OCI-LY7 (cell line): Measurements from ENCODE around the gene ACSM2A. TPM values are rescaled to one million over a fixed set of nuclear protein-coding genes. Genes with fewer than 3 reads are reported as not detected.
"Not testable (repeated sequence)": the region's sequence is repeated elsewhere in the genome, so short reads cannot be mapped to it uniquely, and the experiment has no call there.

Source experiments
- BruUV-seq: library from RNA; stranded (reverse); fragments of 400-500 nt; replicated peaks from 2 replicates; lab custom pipeline; 2021; lab: Mats Ljungman, UMichigan
- CTCF ChIA-PET: fragments of 300-600 bp; sonication (Branson Sonifier 250); formaldehyde crosslinking; loops from one replicate; lab custom pipeline; 2022; ENCODE audit warnings: antibody characterized with exemption; ENCODE audit not compliant: unreplicated experiment; lab: Charles Lee
- POLR2A ChIA-PET: fragments of 300-600 bp; sonication (Branson Sonifier 250); formaldehyde crosslinking; loops from one replicate; lab custom pipeline; 2022; ENCODE audit warnings: antibody characterized with exemption; lab: Charles Lee
- DNase-seq: peaks from one replicate; pipeline ENCODE4 v3.0.0-alpha.2; 2015; ENCODE audit warnings: low spot score
- H2AFZ ChIP-seq: fragments of 200-600 bp; sonication (generic), shearing (Covaris generic); 2 replicates; pipeline ENCODE4 v1.6.1; 2014; ENCODE audit warnings: mild to moderate bottlenecking, antibody characterized with exemption, low read length, moderate library complexity
- H3K27ac ChIP-seq: fragments of 200-600 bp; sonication (generic); 2 replicates; pipeline ENCODE4 v1.5.1; 2014; ENCODE audit warnings: mixed run types, low read depth, mild to moderate bottlenecking, moderate library complexity, low read length, inconsistent platforms; ENCODE audit not compliant: poor library complexity, severe bottlenecking
- H3K36me3 ChIP-seq: fragments of 200-600 bp; sonication (generic); 2 replicates; pipeline ENCODE4 v1.6.1; 2014; ENCODE audit warnings: mild to moderate bottlenecking, antibody characterized with exemption, low read length, moderate library complexity, mixed read lengths; ENCODE audit not compliant: insufficient read depth
- H3K4me1 ChIP-seq: fragments of 200-600 bp; sonication (generic); 2 replicates; pipeline ENCODE4 v1.5.1; 2014; ENCODE audit warnings: mild to moderate bottlenecking, low read length; ENCODE audit not compliant: insufficient read depth, poor library complexity, severe bottlenecking
- H3K4me2 ChIP-seq: fragments of 200-600 bp; sonication (generic); 2 replicates; pipeline ENCODE4 v1.6.1; 2014; ENCODE audit warnings: mild to moderate bottlenecking, low read length
- H3K4me3 ChIP-seq: fragments of 200-600 bp; sonication (generic); 2 replicates; pipeline ENCODE4 v1.5.1; 2014; ENCODE audit warnings: mild to moderate bottlenecking, low read depth, low read length; ENCODE audit not compliant: poor library complexity, severe bottlenecking
- H3K79me2 ChIP-seq: fragments of 200-600 bp; sonication (generic); 2 replicates; pipeline ENCODE4 v1.6.1; 2016; ENCODE audit warnings: low read depth, mild to moderate bottlenecking, low read length, moderate library complexity, mixed read lengths; ENCODE audit not compliant: insufficient read depth
- H3K9me2 ChIP-seq: fragments of 200-600 bp; sonication (generic); 2 replicates; pipeline ENCODE4 v1.6.1; 2016; ENCODE audit warnings: mild to moderate bottlenecking, low read length, mixed read lengths; ENCODE audit not compliant: insufficient read depth
- H3K9me3 ChIP-seq: fragments of 200-600 bp; sonication (generic); 2 replicates; pipeline ENCODE4 v1.6.1; 2014; ENCODE audit warnings: mild to moderate bottlenecking, mixed run types, low read length, mixed read lengths
- H4K20me1 ChIP-seq: fragments of 200-600 bp; sonication (generic); 2 replicates; pipeline ENCODE4 v1.6.1; 2014; ENCODE audit warnings: mild to moderate bottlenecking, antibody characterized with exemption, low read length, moderate library complexity, mixed read lengths; ENCODE audit not compliant: insufficient read depth
- CTCF ChIP-seq: fragments of 200-600 bp; sonication (generic); conservative IDR thresholded peaks from 2 replicates; pipeline ENCODE4 v1.5.1; 2014; ENCODE audit warnings: mild to moderate bottlenecking, antibody characterized with exemption, low read length, moderate library complexity, mixed read lengths
- EZH2phosphoT487 ChIP-seq: fragments of 200-600 bp; sonication (generic); IDR thresholded peaks from 2 replicates; pipeline ENCODE4 v1.6.1; 2018; ENCODE audit warnings: low read depth, borderline replicate concordance, mild to moderate bottlenecking, mixed run types, antibody characterized with exemption, low read length, moderate library complexity, mixed read lengths
- intact Hi-C: fragments of 100-400 bp; cut with micrococcal nuclease; formaldehyde crosslinking; loops from one replicate; pipeline ENCODE4 v1.10.0; 2022; ENCODE audit not compliant: unreplicated experiment
- total RNA-seq, 2 experiments: library from RNA; depleted of rRNA in 1 of 2; stranded (reverse); fragments of >200 nt in 1 of 2; shearing (Covaris generic) in 1 of 2; gene quantifications; 2 replicates each; pipeline ENCODE4 v1.2.3, GENCODE V29; 2014 to 2022

The ACSM2A gene
- total RNA-seq, 2 experiments from 2014 or later, result not detected

DNA sequence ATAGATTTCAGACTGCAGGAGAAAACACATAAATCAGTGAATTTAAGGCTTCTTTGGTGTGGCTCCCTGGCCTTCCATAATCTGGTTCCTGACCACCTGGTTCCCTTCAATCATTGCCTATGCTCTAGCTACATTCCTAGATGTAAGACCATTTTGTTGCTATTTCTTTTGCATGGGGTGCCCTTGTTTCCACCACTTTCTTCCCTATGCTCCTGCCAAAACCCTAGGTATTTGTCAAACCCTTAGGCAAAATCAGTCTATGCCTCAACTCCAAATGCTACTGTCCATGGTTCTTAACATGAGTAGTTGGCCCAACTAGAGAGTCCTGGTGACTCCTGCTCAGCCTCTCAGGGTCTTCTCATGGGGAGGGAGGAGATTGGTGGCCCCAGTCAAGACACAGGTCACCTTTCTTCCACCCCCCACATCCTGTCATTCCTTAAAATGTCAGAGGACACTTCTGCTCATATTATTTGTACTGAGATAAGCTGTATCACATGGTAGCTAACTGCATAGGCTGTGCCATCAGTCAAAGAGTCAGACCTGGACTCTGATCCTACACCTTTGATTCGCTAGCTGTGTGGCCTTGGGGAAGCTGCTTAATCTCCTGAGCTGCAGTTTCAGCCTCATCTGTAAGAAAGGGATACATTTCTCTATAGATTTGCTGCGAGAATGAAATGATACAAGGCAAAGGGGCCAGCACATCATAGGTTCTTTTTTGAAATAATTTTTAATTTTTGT, 27.0 kb upstream of the ACSM2A start:
- H3K9me3 ChIP-seq, result no peaks in the 10 kb centered on the region
- CTCF ChIA-PET, result no interaction called here
- POLR2A ChIA-PET, result no interaction called here

GRCh38 chr16:20427401-20427797, 23.9 kb upstream of the ACSM2A start:
- H3K36me3 ChIP-seq, H3K27ac ChIP-seq, H3K9me2 ChIP-seq, DNase-seq, H4K20me1 ChIP-seq, H3K4me1 ChIP-seq, H2AFZ ChIP-seq, CTCF ChIA-PET, H3K4me2 ChIP-seq, intact Hi-C loops, POLR2A ChIA-PET, BruUV-seq, H3K79me2 ChIP-seq, H3K9me3 ChIP-seq, H3K4me3 ChIP-seq: not testable (repeated sequence)

More for the DNA sequence above, 27.0 kb upstream of the ACSM2A start:
- no peak overlapping the region for H2AFZ ChIP-seq
- intact Hi-C loops, result no loop called here
- no peak overlapping the region for H3K4me2 ChIP-seq
- no peak for DNase-seq
- TF ChIP-seq EZH2phosphoT487 (no peak), CTCF (no peak)
- no peaks in the 10 kb centered on the region for H3K4me1 ChIP-seq
- H3K4me3 ChIP-seq, result no peak overlapping the region
- H3K79me2 ChIP-seq, result no peaks in the 10 kb centered on the region
- H3K27ac ChIP-seq, result no peak overlapping the region
- BruUV-seq, result no TSS peak
- no peaks in the 10 kb centered on the region for H3K9me2 ChIP-seq
- H4K20me1 ChIP-seq, result no peaks in the 10 kb centered on the region
- no peaks in the 10 kb centered on the region for H3K36me3 ChIP-seq

GRCh38 chr16:20429499-20429898, 21.8 kb upstream of the ACSM2A start:
- intact Hi-C loops, CTCF ChIA-PET, H4K20me1 ChIP-seq, H3K4me1 ChIP-seq, DNase-seq, H3K79me2 ChIP-seq, H3K4me3 ChIP-seq, H3K9me2 ChIP-seq, H3K9me3 ChIP-seq, POLR2A ChIA-PET, H3K27ac ChIP-seq, H3K4me2 ChIP-seq, H3K36me3 ChIP-seq, BruUV-seq, H2AFZ ChIP-seq: not testable (repeated sequence)

GRCh38 chr16:20430480-20430879, 20.8 kb upstream of the ACSM2A start:
- BruUV-seq, H3K79me2 ChIP-seq, H3K36me3 ChIP-seq, H3K4me1 ChIP-seq, H3K4me2 ChIP-seq, H4K20me1 ChIP-seq, intact Hi-C loops, POLR2A ChIA-PET, H3K27ac ChIP-seq, H3K9me3 ChIP-seq, DNase-seq, H3K4me3 ChIP-seq, CTCF ChIA-PET, H3K9me2 ChIP-seq, H2AFZ ChIP-seq: not testable (repeated sequence)
